HAP-1 (cell line): ENCODE data around the gene ATXN7L2.

Experiments used
- DNase-seq, 2 experiments: peaks; one replicate each; pipeline ENCODE4 v3.0.0-alpha.2; 2016 to 2020; ENCODE audit warnings: low spot score in 2 of 2
- H3K27me3 ChIP-seq: fragments of 250-450 bp; sonication (Bioruptor Pico); 2 replicates; pipeline ENCODE4 v1.5.1; 2020; ENCODE audit warnings: low read depth, mild to moderate bottlenecking, moderate library complexity
- H3K36me3 ChIP-seq: fragments of 250-450 bp; sonication (Bioruptor Pico); replicated peaks from 2 replicates; pipeline ENCODE4 v1.5.1; 2020; ENCODE audit warnings: mild to moderate bottlenecking
- H3K4me1 ChIP-seq: fragments of 250-450 bp; sonication (Bioruptor Pico); 2 replicates; pipeline ENCODE4 v1.5.1; 2020; ENCODE audit warnings: mild to moderate bottlenecking
- H3K4me3 ChIP-seq: fragments of 250-450 bp; sonication (Bioruptor Pico); 2 replicates; pipeline ENCODE4 v1.5.1; 2020; ENCODE audit warnings: mild to moderate bottlenecking, moderate library complexity
- H3K9me3 ChIP-seq: fragments of 250-450 bp; sonication (Bioruptor Pico); 2 replicates; pipeline ENCODE4 v1.5.1; 2020; ENCODE audit warnings: mild to moderate bottlenecking, moderate library complexity
- in situ Hi-C: fragments of 300-500 bp; cut with MboI; formaldehyde crosslinking; loops from 3 replicates; pipeline ENCODE4 v1.14.3; 2020; ENCODE audit warnings: low sequenced_read_pairs, inconsistent platforms, mixed read lengths

Gene ATXN7L2

GRCh38 chr1:109529881-109530456 is 46.3 kb downstream of the ATXN7L2 start:
- Histone ChIP-seq H3K27me3 (0 out of 2 replicates have a peak, but pooled peaks cover 3% of the 10 kb centered on the region), H3K36me3 (no peaks in the 10 kb centered on the region), H3K9me3 (no peaks in the 10 kb centered on the region), H3K4me3 (no peak overlapping the region), H3K4me1 (peaks cover 8% of the 10 kb centered on the region)
- in situ Hi-C loops = loop anchor here (5.0 to 10.0 kb wide), 2 partner anchors 33 to 265 kb away; no protein-coding TSS in a partner anchor
- DNase-seq = no peak

GRCh38 chr1:109530457-109531087 is 46.9 kb downstream of the ATXN7L2 start:
- no peaks in the 10 kb centered on the region for H3K9me3 ChIP-seq
- DNase-seq = no peak
- no peak overlapping the region for H3K4me3 ChIP-seq
- H3K27me3 ChIP-seq = 0 out of 2 replicates have a peak, but pooled peaks cover 3% of the 10 kb centered on the region
- H3K36me3 ChIP-seq = no peaks in the 10 kb centered on the region
- H3K4me1 ChIP-seq = peaks cover 8% of the 10 kb centered on the region
- in situ Hi-C loops = loop anchor here (5.0 to 10.0 kb wide), 2 partner anchors 33 to 266 kb away; no protein-coding TSS in a partner anchor

GRCh38 chr1:109531380-109531779 is 47.7 kb downstream of the ATXN7L2 start:
- in situ Hi-C loops = loop anchor here (5.0 to 10.0 kb wide), 2 partner anchors 34 to 267 kb away; no protein-coding TSS in a partner anchor
- no peak for DNase-seq
- Histone ChIP-seq H3K4me1 (peaks cover 8% of the 10 kb centered on the region), H3K36me3 (no peaks in the 10 kb centered on the region), H3K9me3 (no peaks in the 10 kb centered on the region), H3K27me3 (0 out of 2 replicates have a peak, but pooled peaks cover 3% of the 10 kb centered on the region), H3K4me3 (no peak overlapping the region)

- DNase-seq = no peak
- Histone ChIP-seq H3K27me3 (0 out of 2 replicates have a peak, but pooled peaks cover under 1% of the 10 kb centered on the region), H3K4me3 (no peak overlapping the region), H3K9me3 (no peaks in the 10 kb centered on the region), H3K36me3 (no peaks in the 10 kb centered on the region), H3K4me1 (peaks cover 8% of the 10 kb centered on the region)
- in situ Hi-C loops = loop anchor here (5.0 to 10.0 kb wide), 2 partner anchors 35 to 267 kb away; no protein-coding TSS in a partner anchor
These were observed 48.2 kb downstream of the ATXN7L2 start for GRCh38 chr1:109531826-109532364.

- no peaks in the 10 kb centered on the region for H3K27me3 ChIP-seq
- no peaks in the 10 kb centered on the region for H3K9me3 ChIP-seq
- no peaks in the 10 kb centered on the region for H3K36me3 ChIP-seq
- peak; percentile 63 to 91 for DNase-seq
- peak overlapping the region; percentile 9; the same call in 1 of the 2 replicates for H3K4me3 ChIP-seq
- in situ Hi-C loops = loop anchor here (5.0 to 10.0 kb wide), 2 partner anchors 35 to 268 kb away; no protein-coding TSS in a partner anchor
- peaks cover 8% of the 10 kb centered on the region for H3K4me1 ChIP-seq
These were observed 48.8 kb downstream of the ATXN7L2 start for GRCh38 chr1:109532365-109533136.

GRCh38 chr1:109534307-109534858 is 50.7 kb downstream of the ATXN7L2 start:
- Histone ChIP-seq H3K4me3 (no peak overlapping the region), H3K4me1 (peaks cover 8% of the 10 kb centered on the region), H3K36me3 (no peaks in the 10 kb centered on the region), H3K9me3 (no peaks in the 10 kb centered on the region), H3K27me3 (no peaks in the 10 kb centered on the region)
- in situ Hi-C loops = loop anchor here (5.0 to 10.0 kb wide), 2 partner anchors 37 to 270 kb away; no protein-coding TSS in a partner anchor
- DNase-seq = no peak

- Histone ChIP-seq H3K9me3 (no peaks in the 10 kb centered on the region), H3K27me3 (no peaks in the 10 kb centered on the region), H3K36me3 (no peaks in the 10 kb centered on the region), H3K4me1 (peaks cover 8% of the 10 kb centered on the region), H3K4me3 (no peak overlapping the region)
- DNase-seq = no peak
- in situ Hi-C loops = loop anchor here (10.0 kb wide), 1 partner anchor 271 kb away; no protein-coding TSS in a partner anchor
These were observed 51.8 kb downstream of the ATXN7L2 start for GRCh38 chr1:109535481-109535880.

GRCh38 chr1:109535971-109536491 is 52.3 kb downstream of the ATXN7L2 start:
- Histone ChIP-seq H3K27me3 (no peaks in the 10 kb centered on the region; the same call in 1 of the 2 replicates), H3K36me3 (no peaks in the 10 kb centered on the region), H3K9me3 (no peaks in the 10 kb centered on the region), H3K4me3 (no peak overlapping the region), H3K4me1 (peaks cover 8% of the 10 kb centered on the region)
- DNase-seq = no peak
- in situ Hi-C loops = loop anchor here (10.0 kb wide), 1 partner anchor 271 kb away; no protein-coding TSS in a partner anchor

- H3K36me3 ChIP-seq = no peaks in the 10 kb centered on the region
- peaks cover under 1% of the 10 kb centered on the region for H3K4me1 ChIP-seq
- in situ Hi-C loops = loop anchor here (10.0 kb wide), 1 partner anchor 273 kb away; no protein-coding TSS in a partner anchor
- no peak overlapping the region for H3K4me3 ChIP-seq
- H3K9me3 ChIP-seq = no peaks in the 10 kb centered on the region
- no peaks in the 10 kb centered on the region; the same call in 1 of the 2 replicates for H3K27me3 ChIP-seq
- DNase-seq = no peak
These were observed 53.9 kb downstream of the ATXN7L2 start for GRCh38 chr1:109537450-109538178.

- in situ Hi-C loops = loop anchor here (10.0 kb wide), 1 partner anchor 274 kb away; no protein-coding TSS in a partner anchor
- no peaks in the 10 kb centered on the region; the same call in 1 of the 2 replicates for H3K27me3 ChIP-seq
- no peak for DNase-seq
- H3K4me1 ChIP-seq = no peaks in the 10 kb centered on the region
- no peaks in the 10 kb centered on the region for H3K36me3 ChIP-seq
- H3K9me3 ChIP-seq = no peaks in the 10 kb centered on the region
- no peak overlapping the region for H3K4me3 ChIP-seq
These were observed 55.3 kb downstream of the ATXN7L2 start for GRCh38 chr1:109538827-109539555.

GRCh38 chr1:109539676-109540075 is 56.0 kb downstream of the ATXN7L2 start, which contains the start of gene GPR61:
Gene GPR61 (plus strand): TSS chr1:109539872. CDS start chr1:109543023, 3,151 bp downstream.
- no peaks in the 10 kb centered on the region; the same call in 1 of the 2 replicates for H3K27me3 ChIP-seq
- H3K9me3 ChIP-seq = no peaks in the 10 kb centered on the region
- no peak for DNase-seq
- in situ Hi-C loops = loop anchor here (10.0 kb wide), 2 partner anchors 275 to 445 kb away; partner anchors contain the start of gene AHCYL1
- no peaks in the 10 kb centered on the region for H3K4me1 ChIP-seq
- no peaks in the 10 kb centered on the region for H3K36me3 ChIP-seq
- no peak within 1 kb of the TSS for H3K4me3 ChIP-seq
